Upper lobe of right lung (tissue), 1 donor: Measurements from ENCODE around the gene ELSPBP1. TPM values are rescaled to one million over a fixed set of nuclear protein-coding genes. Genes with fewer than 3 reads are reported as not detected.

Source experiments
- ATAC-seq: fragments of 200-7000 bp; cut with Tn5 transposase; one replicate; pipeline ENCODE4 v1.9.1; 2020; ENCODE audit warnings: mild to moderate bottlenecking, moderate library complexity
- DNase-seq: peaks from one replicate; pipeline ENCODE4 v3.0.0-alpha.2; 2020
- H3K27ac ChIP-seq: fragments of 200-600 bp; one replicate; pipeline ENCODE4 v1.8.0; 2022
- H3K27me3 ChIP-seq: fragments of 200-600 bp; one replicate; pipeline ENCODE4 v1.8.0; 2022; ENCODE audit warnings: mild to moderate bottlenecking
- H3K36me3 ChIP-seq: fragments of 200-600 bp; one replicate; pipeline ENCODE4 v1.8.0; 2022
- H3K4me1 ChIP-seq: fragments of 200-600 bp; one replicate; pipeline ENCODE4 v1.8.0; 2022
- H3K4me3 ChIP-seq: fragments of 200-600 bp; one replicate; pipeline ENCODE4 v1.8.0; 2022; ENCODE audit warnings: mild to moderate bottlenecking
- H3K9me3 ChIP-seq: fragments of 200-600 bp; one replicate; pipeline ENCODE4 v1.8.0; 2022
- intact Hi-C: fragments of 100-400 bp; cut with DNase I; formaldehyde crosslinking; loops from one replicate; pipeline ENCODE4 v1.11.0; 2022
- total RNA-seq: library from RNA; stranded (reverse); fragmentation: NEBNext Ultra II Directional; extraction: Animal tissue kit (Norgen Biotek cat#: 25700); gene quantifications from one replicate; pipeline ENCODE4 v1.2.1, GENCODE V29; 2021
- TF ChIP-seq, protein P1 (sequence below): fragments of 200-600 bp; IDR thresholded peaks from one replicate; pipeline ENCODE4 v1.8.0; 2022; ENCODE audit warnings: antibody characterized with exemption
- donor health status: DM: no; HTN: yes; CAD: no; lungs with severe emphysema.

The ELSPBP1 gene
- total RNA-seq, 1 donor from 2014 or later: not detected

DNA sequence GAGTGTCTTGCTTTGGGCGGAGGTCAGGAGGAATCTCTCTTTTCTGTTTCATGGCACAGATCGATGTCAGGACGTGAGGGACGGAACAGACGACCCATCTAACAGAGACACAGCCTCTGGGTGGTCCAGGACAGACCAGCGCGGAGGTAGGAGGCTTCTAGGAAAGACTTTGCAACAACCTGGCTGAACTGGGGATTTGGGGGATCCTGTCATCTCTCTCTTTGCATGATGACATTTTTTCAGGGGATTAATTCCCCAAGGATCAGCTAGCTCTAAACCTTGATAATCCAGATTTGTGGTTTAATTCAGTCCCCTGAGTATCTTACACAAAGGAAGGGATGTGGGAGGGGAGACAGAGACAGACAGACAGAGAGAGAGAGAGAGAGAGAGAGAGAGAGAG lies 35.0 kb downstream of the ELSPBP1 start:
- DNase-seq (no peak), ATAC-seq (no peak)
- no peaks in the 10 kb centered on the region for H3K9me3 ChIP-seq
- no peaks in the 10 kb centered on the region for H3K36me3 ChIP-seq
- no peak overlapping the region for H3K4me3 ChIP-seq
- TF ChIP-seq, protein P1, sequence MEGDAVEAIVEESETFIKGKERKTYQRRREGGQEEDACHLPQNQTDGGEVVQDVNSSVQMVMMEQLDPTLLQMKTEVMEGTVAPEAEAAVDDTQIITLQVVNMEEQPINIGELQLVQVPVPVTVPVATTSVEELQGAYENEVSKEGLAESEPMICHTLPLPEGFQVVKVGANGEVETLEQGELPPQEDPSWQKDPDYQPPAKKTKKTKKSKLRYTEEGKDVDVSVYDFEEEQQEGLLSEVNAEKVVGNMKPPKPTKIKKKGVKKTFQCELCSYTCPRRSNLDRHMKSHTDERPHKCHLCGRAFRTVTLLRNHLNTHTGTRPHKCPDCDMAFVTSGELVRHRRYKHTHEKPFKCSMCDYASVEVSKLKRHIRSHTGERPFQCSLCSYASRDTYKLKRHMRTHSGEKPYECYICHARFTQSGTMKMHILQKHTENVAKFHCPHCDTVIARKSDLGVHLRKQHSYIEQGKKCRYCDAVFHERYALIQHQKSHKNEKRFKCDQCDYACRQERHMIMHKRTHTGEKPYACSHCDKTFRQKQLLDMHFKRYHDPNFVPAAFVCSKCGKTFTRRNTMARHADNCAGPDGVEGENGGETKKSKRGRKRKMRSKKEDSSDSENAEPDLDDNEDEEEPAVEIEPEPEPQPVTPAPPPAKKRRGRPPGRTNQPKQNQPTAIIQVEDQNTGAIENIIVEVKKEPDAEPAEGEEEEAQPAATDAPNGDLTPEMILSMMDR: no peak
- no peaks in the 10 kb centered on the region for H3K4me1 ChIP-seq
- no peak overlapping the region for H3K27ac ChIP-seq
- H3K27me3 ChIP-seq: peaks cover 19% of the 10 kb centered on the region
- intact Hi-C loops: no loop called here

DNA sequence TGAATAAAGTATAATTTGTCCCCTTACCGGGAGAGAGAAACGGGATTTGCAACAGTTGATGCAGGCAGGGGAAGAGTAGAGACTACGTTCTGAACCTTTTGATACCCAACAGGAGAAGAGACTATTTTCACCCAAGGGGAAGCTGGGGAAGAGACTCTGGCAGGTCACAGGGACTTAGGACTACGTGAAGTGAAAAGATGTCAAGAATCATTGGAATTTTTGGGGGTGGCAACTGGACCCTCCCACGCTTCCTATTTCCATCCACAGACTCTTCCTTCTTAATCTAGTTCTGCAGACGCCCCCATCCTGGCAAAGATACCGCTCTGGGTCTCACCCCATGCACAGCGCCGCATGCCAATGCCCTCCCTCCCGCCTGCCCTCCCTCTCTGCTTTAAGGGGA lies 35.6 kb downstream of the ELSPBP1 start:
- Histone ChIP-seq H3K36me3 (no peaks in the 10 kb centered on the region), H3K9me3 (no peaks in the 10 kb centered on the region), H3K4me3 (no peak overlapping the region), H3K4me1 (no peaks in the 10 kb centered on the region), H3K27ac (no peak overlapping the region), H3K27me3 (peaks cover 15% of the 10 kb centered on the region)
- TF ChIP-seq, protein P1: no peak
- no peak for DNase-seq
- no peak for ATAC-seq
- intact Hi-C loops: no loop called here

DNA sequence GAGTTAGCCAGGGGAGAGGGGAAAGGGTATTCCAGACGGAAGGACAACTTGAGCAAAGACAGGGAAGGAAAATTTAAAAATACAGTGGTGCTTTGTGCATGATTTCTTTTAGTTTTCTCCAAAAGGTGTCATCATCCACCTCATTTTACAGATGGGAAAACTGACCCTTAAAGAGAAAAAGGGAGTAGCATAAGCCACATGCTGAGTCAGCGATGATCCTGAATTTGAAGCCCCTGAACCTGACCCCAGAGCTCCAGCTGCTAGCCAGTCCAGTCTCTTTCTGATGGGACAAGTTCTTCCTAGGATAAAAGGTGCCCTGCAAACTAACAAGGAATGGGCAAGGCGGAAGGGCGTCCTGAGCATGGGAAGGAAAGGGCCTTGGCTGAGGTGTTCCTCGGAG lies 39.2 kb downstream of the ELSPBP1 start:
- Histone ChIP-seq H3K4me1 (no peaks in the 10 kb centered on the region), H3K36me3 (no peaks in the 10 kb centered on the region), H3K27me3 (peaks cover 19% of the 10 kb centered on the region), H3K27ac (no peak overlapping the region), H3K9me3 (peaks cover 8% of the 10 kb centered on the region), H3K4me3 (no peak overlapping the region)
- intact Hi-C loops: no loop called here
- DNase-seq: no peak
- TF ChIP-seq, protein P1: no peak
- ATAC-seq: no peak

DNA sequence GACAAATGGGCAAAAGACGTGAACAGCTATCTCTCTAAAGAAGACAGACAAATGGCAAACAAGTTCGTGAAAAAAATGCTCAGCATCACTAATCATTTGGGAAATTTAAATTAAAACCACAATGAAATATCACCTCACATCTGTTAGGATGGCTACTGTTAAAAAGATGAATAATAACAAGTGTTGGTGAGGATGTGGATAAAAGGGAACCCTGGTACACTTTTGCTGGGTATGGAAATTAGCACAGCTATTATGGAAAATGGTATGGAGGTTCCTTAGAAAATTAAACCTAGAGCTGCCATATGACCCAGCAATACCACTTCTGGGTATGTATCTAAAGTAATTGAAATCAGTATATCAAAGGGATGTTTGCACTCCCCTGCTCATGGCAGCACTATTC lies 42.3 kb downstream of the ELSPBP1 start:
- no peak overlapping the region for H3K4me3 ChIP-seq
- no peaks in the 10 kb centered on the region for H3K4me1 ChIP-seq
- peaks cover 8% of the 10 kb centered on the region for H3K9me3 ChIP-seq
- TF ChIP-seq, protein P1: no peak
- no peak overlapping the region for H3K27ac ChIP-seq
- ATAC-seq (no peak), DNase-seq (no peak)
- no peaks in the 10 kb centered on the region for H3K36me3 ChIP-seq
- intact Hi-C loops: no loop called here
- peaks cover 9% of the 10 kb centered on the region for H3K27me3 ChIP-seq

DNA sequence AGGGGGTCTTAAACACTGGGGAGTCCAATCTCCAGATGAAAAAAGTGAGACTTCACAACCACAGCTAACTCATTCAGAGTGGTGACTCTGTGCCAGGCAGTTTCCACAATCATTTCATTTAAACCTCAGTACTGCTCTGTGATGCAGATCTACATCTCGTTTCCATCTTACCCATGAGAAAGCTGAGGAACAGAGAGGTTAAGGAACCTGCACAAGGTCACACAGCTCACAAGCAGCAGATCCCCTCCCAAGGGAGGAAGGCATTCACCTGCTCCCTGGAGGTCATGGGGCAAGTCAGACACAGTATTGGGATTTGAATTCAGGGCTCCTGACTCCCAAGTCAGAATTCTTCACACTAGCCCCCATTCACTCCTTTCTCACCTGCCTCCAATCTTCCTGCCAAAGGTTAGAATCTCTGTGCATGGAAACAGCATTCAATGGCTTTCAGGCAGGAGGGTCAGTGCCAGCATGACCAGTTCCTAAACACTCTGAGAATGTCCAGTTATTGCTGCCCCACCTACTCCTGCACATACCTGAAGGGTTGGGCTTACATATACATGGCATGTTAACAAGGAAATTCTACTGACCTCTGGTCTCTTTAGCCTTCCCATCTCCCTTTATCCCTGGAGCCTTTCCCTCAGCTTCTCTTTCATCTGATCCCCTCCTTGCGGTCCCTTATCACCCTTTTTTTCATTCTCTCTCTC lies 47.6 kb downstream of the ELSPBP1 start:
- intact Hi-C loops: no loop called here
- H3K27ac ChIP-seq: no peak overlapping the region
- DNase-seq (no peak), ATAC-seq (no peak)
- peaks cover 9% of the 10 kb centered on the region for H3K27me3 ChIP-seq
- TF ChIP-seq, protein P1: no peak
- H3K36me3 ChIP-seq: no peaks in the 10 kb centered on the region
- H3K9me3 ChIP-seq: peaks cover under 1% of the 10 kb centered on the region
- no peak overlapping the region for H3K4me3 ChIP-seq
- H3K4me1 ChIP-seq: no peaks in the 10 kb centered on the region
